SK-N-MC (cell line): Measurements from ENCODE around the gene IPMK.

ENCODE experiments used
- DNase-seq: peaks from one replicate; pipeline ENCODE4 v3.0.0-alpha.2; 2011; ENCODE audit warnings: low read depth, low spot score
- H3K27ac ChIP-seq: fragments of 200-600 bp; sonication (generic); 2 replicates; pipeline ENCODE4 v1.5.1; 2016; ENCODE audit warnings: mixed run types
- H3K36me3 ChIP-seq: fragments of 200-600 bp; sonication (generic); 2 replicates; pipeline ENCODE4 v1.6.1; 2017; ENCODE audit warnings: antibody characterized with exemption, low read length, mixed read lengths; ENCODE audit not compliant: insufficient read depth
- H3K4me3 ChIP-seq: fragments of 200-600 bp; sonication (generic); 2 replicates; pipeline ENCODE4 v1.5.1; 2016
- H3K9ac ChIP-seq: fragments of 200-600 bp; sonication (generic); 2 replicates; pipeline ENCODE4 v1.8.0; 2017; ENCODE audit warnings: mixed run types, mixed read lengths; ENCODE audit not compliant: insufficient read length
- H3K9me3 ChIP-seq: fragments of 200-600 bp; sonication (generic); 2 replicates; pipeline ENCODE4 v1.6.1; 2017; ENCODE audit warnings: low read depth, mild to moderate bottlenecking, antibody characterized with exemption, low read length, moderate library complexity, mixed read lengths
- EZH2 ChIP-seq: fragments of 200-600 bp; sonication (generic); IDR thresholded peaks from one replicate; pipeline ENCODE4 v1.6.1; 2017; ENCODE audit warnings: antibody characterized with exemption
- FOXP2 ChIP-seq: optimal IDR thresholded peaks from 2 replicates; pipeline ENCODE3; 2011; ENCODE audit warnings: mild to moderate bottlenecking, moderate library complexity; ENCODE audit not compliant: insufficient read depth; ENCODE audit errors: extremely low read length, control extremely low read depth
- POLR2AphosphoS5 ChIP-seq: IDR thresholded peaks from 2 replicates; pipeline ENCODE4 v1.6.1; 2012; ENCODE audit warnings: mild to moderate bottlenecking, low read depth, low read length, borderline replicate concordance

Gene IPMK

GRCh38 chr10:58219875-58220274 lies 47.8 kb downstream of the IPMK start:
- no peak overlapping the region for H3K4me3 ChIP-seq
- TF ChIP-seq POLR2AphosphoS5 (no peak), FOXP2 (no peak), EZH2 (no peak)
- H3K27ac ChIP-seq: no peak overlapping the region
- no peak overlapping the region for H3K9ac ChIP-seq
- DNase-seq: no peak
- H3K36me3 ChIP-seq: no peaks in the 10 kb centered on the region
- no peaks in the 10 kb centered on the region for H3K9me3 ChIP-seq

GRCh38 chr10:58217612-58218011 lies 50.1 kb downstream of the IPMK start:
- TF ChIP-seq EZH2 (no peak), FOXP2 (no peak), POLR2AphosphoS5 (no peak)
- no peak for DNase-seq

DNA sequence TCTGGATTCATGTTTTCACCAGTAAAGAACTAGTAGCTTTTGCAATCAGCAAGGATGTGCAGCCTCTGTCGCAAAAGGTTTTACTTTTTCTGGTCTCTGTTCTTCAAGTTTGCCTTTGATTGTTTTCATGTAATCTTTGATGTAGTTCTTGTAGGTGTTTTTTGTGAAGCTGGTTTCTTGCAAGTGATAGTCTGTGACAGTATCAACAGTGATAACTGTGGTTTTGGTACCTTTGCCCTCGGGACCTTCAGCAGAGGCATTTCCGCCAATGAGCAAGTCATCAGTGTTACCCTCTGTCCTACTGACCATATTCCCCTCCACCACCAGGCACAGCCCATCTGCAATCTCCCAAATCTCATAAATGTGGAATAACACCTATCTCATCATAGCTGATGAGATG lies 55.1 kb downstream of the IPMK start:
- Histone ChIP-seq H3K4me3 (no peak overlapping the region), H3K27ac (no peak overlapping the region), H3K36me3 (no peaks in the 10 kb centered on the region), H3K9ac (no peak overlapping the region), H3K9me3 (no peaks in the 10 kb centered on the region)
- DNase-seq: no peak
- TF ChIP-seq FOXP2 (no peak), EZH2 (no peak), POLR2AphosphoS5 (no peak)

More at GRCh38 chr10:58217612-58218011, 50.1 kb downstream of the IPMK start:
- Histone ChIP-seq H3K9me3 (no peaks in the 10 kb centered on the region), H3K4me3 (no peak overlapping the region), H3K27ac (no peak overlapping the region), H3K36me3 (no peaks in the 10 kb centered on the region), H3K9ac (no peak overlapping the region)

GRCh38 chr10:58210160-58210559 lies 57.5 kb downstream of the IPMK start:
- TF ChIP-seq FOXP2: no peak
- no peak for TF ChIP-seq EZH2
- TF ChIP-seq POLR2AphosphoS5: no peak
- no peak for DNase-seq
- H3K27ac ChIP-seq: no peak overlapping the region
- H3K4me3 ChIP-seq: no peak overlapping the region
- H3K9ac ChIP-seq: no peak overlapping the region
- no peaks in the 10 kb centered on the region for H3K36me3 ChIP-seq
- H3K9me3 ChIP-seq: no peaks in the 10 kb centered on the region

- H3K36me3 ChIP-seq: no peaks in the 10 kb centered on the region
- H3K27ac ChIP-seq: no peak overlapping the region
- H3K4me3 ChIP-seq: no peak overlapping the region
- no peak for TF ChIP-seq POLR2AphosphoS5
- TF ChIP-seq FOXP2: no peak
- TF ChIP-seq EZH2: no peak
- no peaks in the 10 kb centered on the region for H3K9me3 ChIP-seq
- DNase-seq: no peak
- H3K9ac ChIP-seq: no peak overlapping the region
Measured at GRCh38 chr10:58209669-58210068, 58.0 kb downstream of the IPMK start.

DNA sequence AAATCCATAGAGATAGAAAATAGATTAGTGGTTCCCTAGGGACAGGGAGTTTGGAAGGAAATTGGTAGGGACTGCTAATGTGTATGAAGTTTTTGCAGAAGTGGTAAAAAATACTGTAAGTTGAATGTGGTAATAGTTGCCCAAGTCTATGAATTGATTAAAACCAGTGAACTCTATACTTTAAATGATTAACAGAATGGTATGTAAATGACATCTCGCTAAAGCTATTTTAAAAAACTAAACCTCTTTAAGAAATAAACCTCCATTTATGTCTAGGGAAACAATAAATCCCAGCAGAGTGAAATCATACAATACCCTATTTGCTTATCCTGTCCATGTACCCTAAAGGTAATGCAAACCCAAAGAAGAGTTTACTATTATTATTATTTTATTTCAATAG lies 61.4 kb downstream of the IPMK start:
- Histone ChIP-seq H3K27ac (no peak overlapping the region), H3K9ac (no peak overlapping the region), H3K36me3 (no peaks in the 10 kb centered on the region), H3K9me3 (no peaks in the 10 kb centered on the region), H3K4me3 (no peak overlapping the region)
- no peak for DNase-seq
- TF ChIP-seq FOXP2: no peak
- no peak for TF ChIP-seq POLR2AphosphoS5
- TF ChIP-seq EZH2: no peak

DNA sequence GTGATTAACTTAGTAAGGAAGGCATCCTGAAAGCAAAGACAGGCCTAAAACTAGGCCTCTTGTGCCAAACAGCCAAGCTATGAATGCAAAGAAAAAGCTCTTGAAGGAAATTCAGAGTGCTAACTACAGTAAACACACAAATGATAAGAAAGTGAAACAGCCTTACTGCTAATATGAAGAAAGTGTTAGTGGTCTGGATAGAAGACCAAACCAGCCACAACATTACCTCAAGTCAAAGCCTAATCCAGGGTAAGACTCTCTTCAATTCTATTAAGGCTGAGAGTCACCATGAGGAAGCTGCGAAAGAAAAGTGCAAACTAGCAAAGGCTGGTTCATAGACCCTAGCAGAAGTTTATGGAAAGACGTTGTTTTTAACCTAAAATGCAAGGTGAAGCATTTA lies 66.0 kb downstream of the IPMK start:
- Histone ChIP-seq H3K9ac (no peak overlapping the region), H3K27ac (no peak overlapping the region), H3K9me3 (no peaks in the 10 kb centered on the region), H3K4me3 (no peak overlapping the region), H3K36me3 (no peaks in the 10 kb centered on the region)
- no peak for DNase-seq
- TF ChIP-seq POLR2AphosphoS5: no peak

GRCh38 chr10:58189269-58189668 lies 78.4 kb downstream of the IPMK start:
- Histone ChIP-seq H3K27ac (no peak overlapping the region), H3K36me3 (no peaks in the 10 kb centered on the region), H3K9ac (no peak overlapping the region), H3K4me3 (no peak overlapping the region), H3K9me3 (no peaks in the 10 kb centered on the region)
- DNase-seq: no peak
- TF ChIP-seq EZH2: no peak
- TF ChIP-seq POLR2AphosphoS5: no peak
- no peak for TF ChIP-seq FOXP2

DNA sequence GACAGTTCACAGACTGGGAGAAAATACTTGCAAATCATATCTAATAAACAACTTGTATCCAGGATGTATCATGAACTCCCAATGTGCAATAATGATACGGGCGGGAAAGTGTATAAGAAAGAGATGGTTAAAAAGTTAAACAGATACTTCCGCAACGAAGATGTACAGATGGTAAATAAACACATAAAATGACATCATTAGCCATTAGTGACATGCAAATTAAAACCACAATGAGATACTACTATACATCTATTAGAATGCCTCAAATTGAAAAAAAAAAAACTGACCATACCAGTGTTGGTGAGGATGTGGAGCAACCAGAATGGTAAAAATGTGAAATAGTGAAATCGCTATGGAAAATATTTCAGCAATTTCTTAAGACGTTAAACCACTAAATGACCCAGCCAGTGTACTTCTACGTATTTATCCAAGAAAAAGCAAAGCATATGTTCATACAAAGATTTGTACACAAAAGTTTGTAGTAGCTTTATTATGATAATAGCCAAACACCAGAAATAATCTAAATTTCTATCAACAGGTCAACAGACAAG lies 83.5 kb downstream of the IPMK start:
- DNase-seq: no peak
- Histone ChIP-seq H3K9me3 (no peaks in the 10 kb centered on the region), H3K4me3 (no peak overlapping the region), H3K36me3 (no peaks in the 10 kb centered on the region), H3K27ac (no peak overlapping the region), H3K9ac (no peak overlapping the region)
- no peak for TF ChIP-seq EZH2
- TF ChIP-seq POLR2AphosphoS5: no peak
- no peak for TF ChIP-seq FOXP2
